Ovary (tissue), 3 donors: ENCODE data around the gene LIN52.

Source experiments
- CTCF ChIP-seq, 3 donors: fragments of 450-650 bp in 2 of 3; fragments of 200-600 bp in 1 of 3; IDR thresholded peaks; one replicate each; pipeline versions ENCODE4 v1.5.1 to v1.8.0; 2016 to 2022; ENCODE audit warnings: antibody characterized with exemption in 3 of 3, mild to moderate bottlenecking in 1 of 3
- EP300 ChIP-seq: sonication (generic); formaldehyde crosslinking; IDR thresholded peaks from one replicate; pipeline ENCODE4 v1.6.1; 2017; ENCODE audit warnings: antibody characterized with exemption
- POLR2A ChIP-seq: fragments of 450-650 bp; IDR thresholded peaks from one replicate; pipeline ENCODE4 v1.6.1; 2017; ENCODE audit warnings: antibody characterized with exemption, mild to moderate bottlenecking, moderate library complexity
- donor health status: DM: no; HTN: no; CAD: no.

DNA sequence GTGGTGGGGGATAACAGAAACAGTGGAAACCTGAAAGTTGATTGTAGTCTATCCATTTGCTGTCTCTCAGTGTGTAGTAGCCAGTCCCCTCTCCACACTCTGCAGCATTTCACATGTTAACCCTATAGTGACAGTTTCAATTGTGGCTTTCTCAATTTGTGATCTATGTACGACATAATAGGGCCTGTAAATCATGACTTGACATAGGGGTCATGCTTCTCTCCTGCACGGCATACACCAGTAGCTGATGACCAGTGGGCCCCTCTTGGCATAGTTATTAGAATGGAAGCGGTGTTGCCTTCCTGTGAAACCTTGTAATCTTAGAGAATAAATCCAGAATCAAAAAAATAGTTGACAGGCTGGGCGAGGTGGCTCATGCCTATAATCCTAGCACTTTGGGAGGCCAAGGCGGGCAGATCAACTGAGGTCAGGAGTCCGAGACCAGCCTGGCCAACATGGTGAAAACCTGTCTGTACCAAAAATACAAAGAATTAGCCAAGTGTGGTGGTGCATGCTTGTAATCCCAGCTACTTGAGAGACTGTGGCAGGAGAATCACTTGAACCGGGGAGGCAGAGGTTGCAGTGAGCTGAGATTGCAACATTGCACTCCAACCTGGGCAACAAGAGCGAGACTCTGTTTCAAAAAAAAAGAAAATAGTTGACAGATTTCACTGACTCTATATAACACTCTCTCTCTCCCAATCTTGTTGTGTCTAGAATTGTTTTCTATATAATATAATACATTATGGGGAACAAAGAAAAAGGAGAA is 109.9 kb downstream of the LIN52 start:
- TF ChIP-seq EP300 (no peak), CTCF (IDR thresholded peaks at IDR 0.05) (no peak), POLR2A (no peak)
